Vagina (tissue), 2 donors: ENCODE results near the gene SLC9A9.

Experiments
- POLR2A ChIP-seq, 2 donors: fragments of 450-650 bp; IDR thresholded peaks; one replicate each; pipeline ENCODE4 v1.6.1; 2017; ENCODE audit warnings: antibody characterized with exemption in 2 of 2, mild to moderate bottlenecking in 2 of 2, moderate library complexity in 2 of 2
- POLR2AphosphoS5 ChIP-seq, 2 donors: sonication (generic); formaldehyde crosslinking; IDR thresholded peaks; one replicate each; pipeline ENCODE4 v1.9.0; 2017; ENCODE audit warnings: antibody characterized with exemption in 2 of 2, mild to moderate bottlenecking in 2 of 2, low read depth in 1 of 2; ENCODE audit not compliant: insufficient read depth in 1 of 2

DNA sequence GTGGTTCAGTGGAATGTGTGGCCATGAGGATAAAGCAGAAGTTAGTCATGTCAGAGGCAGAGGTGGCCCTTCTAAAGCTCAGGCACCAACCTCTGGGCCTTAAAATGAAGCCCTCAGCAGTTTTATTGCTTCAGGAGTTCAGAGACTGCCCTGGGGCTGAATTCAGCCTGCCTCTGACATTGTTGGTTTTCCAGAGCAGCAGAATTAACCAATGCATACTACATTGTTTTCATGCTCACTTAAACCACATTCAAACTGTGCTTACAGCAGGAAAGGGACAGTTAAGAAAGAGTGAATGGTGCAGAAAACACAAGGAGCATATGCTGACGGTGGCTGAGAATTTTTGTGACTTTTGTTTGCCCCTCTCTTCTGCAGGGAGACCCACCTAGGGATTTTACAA, 408.5 kb downstream of the SLC9A9 start:
- TF ChIP-seq POLR2A (IDR thresholded peaks at IDR 0.05) (no peak), POLR2AphosphoS5 (IDR thresholded peaks at IDR 0.05; ENCODE audit: insufficient read depth in 1 of 2, low read depth in 1 of 2) (no peak)
